SJSA1 (cell line): Measurements from ENCODE around the gene MAP3K5. TPM values are rescaled to one million over a fixed set of nuclear protein-coding genes. Genes with fewer than 3 reads are reported as not detected.

Source experiments
- DNase-seq, 2 experiments: peaks; one replicate each; pipeline ENCODE4 v3.0.0-alpha.2; 2015 to 2020; ENCODE audit warnings: low spot score in 2 of 2, low read depth in 1 of 2
- H3K27ac ChIP-seq: fragments of 250-450 bp; sonication (Bioruptor Pico); 2 replicates; pipeline ENCODE4 v1.5.1; 2020; ENCODE audit warnings: mild to moderate bottlenecking, moderate library complexity
- H3K27me3 ChIP-seq: fragments of 250-450 bp; sonication (Bioruptor Pico); replicated peaks from 2 replicates; pipeline ENCODE4 v1.5.1; 2020; ENCODE audit warnings: mild to moderate bottlenecking, moderate library complexity
- H3K36me3 ChIP-seq: fragments of 250-450 bp; sonication (Bioruptor Pico); 2 replicates; pipeline ENCODE4 v1.5.1; 2020; ENCODE audit warnings: mild to moderate bottlenecking
- H3K4me1 ChIP-seq: fragments of 250-450 bp; sonication (Bioruptor Pico); replicated peaks from 2 replicates; pipeline ENCODE4 v1.6.1; 2021; ENCODE audit warnings: mild to moderate bottlenecking
- H3K4me3 ChIP-seq: fragments of 250-450 bp; sonication (Bioruptor Pico); 2 replicates; pipeline ENCODE4 v1.5.1; 2020; ENCODE audit warnings: mild to moderate bottlenecking
- H3K9me3 ChIP-seq: fragments of 250-450 bp; sonication (Bioruptor Pico); replicated peaks from 2 replicates; pipeline ENCODE4 v1.5.1; 2020; ENCODE audit warnings: mild to moderate bottlenecking
- total RNA-seq: library from RNA; depleted of rRNA; stranded (reverse); fragments of >200 nt; shearing (Covaris generic); gene quantifications from 2 replicates; pipeline ENCODE4 v1.2.3, GENCODE V29; 2014

The MAP3K5 gene
- total RNA-seq, 1 experiment from 2014 or later: 10.7 TPM

DNA sequence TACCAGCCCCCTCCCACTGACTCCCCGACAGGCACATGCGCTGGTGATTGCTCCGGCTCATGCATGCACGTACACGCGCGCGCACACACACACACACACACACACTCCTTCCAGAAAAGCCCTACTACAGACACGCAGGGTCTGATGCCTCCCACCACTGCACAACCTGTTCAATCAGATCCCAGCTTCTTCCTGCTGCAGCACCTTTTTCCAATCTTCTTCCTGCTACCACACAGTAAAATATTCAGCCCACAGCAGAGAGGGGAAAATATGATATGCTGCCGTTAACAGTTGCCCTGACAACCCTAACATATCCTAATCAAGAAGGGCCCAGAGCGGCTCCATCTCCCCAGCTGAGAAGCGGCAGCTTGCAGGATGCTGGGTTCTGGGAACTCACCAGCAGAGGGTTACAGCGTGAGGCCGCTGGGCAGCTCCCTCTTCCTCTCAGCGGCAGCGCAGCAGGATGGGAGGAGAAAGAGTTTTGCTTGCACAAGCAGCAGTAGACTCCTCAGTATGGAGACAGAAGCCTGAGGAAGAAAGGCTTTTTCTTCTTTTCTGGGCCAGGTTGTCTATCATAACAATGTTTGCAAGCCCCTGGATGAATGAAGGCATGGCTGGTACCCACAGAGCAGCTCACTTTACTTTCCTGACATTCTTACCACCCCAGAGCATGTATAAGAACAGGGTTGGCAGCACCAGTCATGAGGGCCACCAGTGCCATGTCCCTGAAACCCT lies 265.9 kb downstream of the MAP3K5 start:
- Histone ChIP-seq H3K4me1 (no peaks in the 10 kb centered on the region), H3K9me3 (no peaks in the 10 kb centered on the region), H3K27ac (no peak overlapping the region), H3K4me3 (no peak overlapping the region), H3K27me3 (no peaks in the 10 kb centered on the region; the same call in 1 of the 2 replicates), H3K36me3 (no peaks in the 10 kb centered on the region)
- no peak for DNase-seq

DNA sequence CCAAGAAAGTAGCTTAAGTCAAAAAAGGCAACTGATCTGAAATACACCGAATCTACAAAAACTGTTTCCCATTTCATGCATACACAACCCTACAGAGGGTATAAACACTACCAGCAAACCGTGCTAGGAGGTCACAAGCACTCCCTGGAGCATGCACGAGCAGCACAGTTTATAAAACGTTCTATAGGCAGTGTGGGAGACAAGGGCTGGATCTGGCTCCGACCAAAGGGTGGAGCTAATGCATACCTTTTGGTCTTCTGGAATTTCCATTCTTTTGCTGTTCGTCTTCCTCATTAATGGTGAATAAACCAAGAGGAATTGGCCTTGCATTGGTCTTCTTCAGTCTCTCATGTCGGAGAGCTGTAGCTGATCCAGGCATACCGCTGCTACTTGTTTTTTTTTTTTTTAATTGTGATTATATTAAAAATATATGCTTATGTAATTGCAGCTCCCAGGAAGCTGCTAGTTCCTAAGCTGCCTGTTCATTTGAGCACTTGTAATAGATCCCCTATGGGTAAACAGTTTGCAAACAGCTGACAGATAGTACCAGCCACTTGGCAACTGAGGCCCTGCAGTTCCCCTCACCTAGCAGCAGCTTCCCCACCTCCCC lies 266.6 kb downstream of the MAP3K5 start:
- Histone ChIP-seq H3K27ac (no peak overlapping the region), H3K27me3 (no peaks in the 10 kb centered on the region; the same call in 1 of the 2 replicates), H3K36me3 (no peaks in the 10 kb centered on the region), H3K9me3 (no peaks in the 10 kb centered on the region), H3K4me1 (no peaks in the 10 kb centered on the region), H3K4me3 (no peak overlapping the region)
- DNase-seq: no peak

DNA sequence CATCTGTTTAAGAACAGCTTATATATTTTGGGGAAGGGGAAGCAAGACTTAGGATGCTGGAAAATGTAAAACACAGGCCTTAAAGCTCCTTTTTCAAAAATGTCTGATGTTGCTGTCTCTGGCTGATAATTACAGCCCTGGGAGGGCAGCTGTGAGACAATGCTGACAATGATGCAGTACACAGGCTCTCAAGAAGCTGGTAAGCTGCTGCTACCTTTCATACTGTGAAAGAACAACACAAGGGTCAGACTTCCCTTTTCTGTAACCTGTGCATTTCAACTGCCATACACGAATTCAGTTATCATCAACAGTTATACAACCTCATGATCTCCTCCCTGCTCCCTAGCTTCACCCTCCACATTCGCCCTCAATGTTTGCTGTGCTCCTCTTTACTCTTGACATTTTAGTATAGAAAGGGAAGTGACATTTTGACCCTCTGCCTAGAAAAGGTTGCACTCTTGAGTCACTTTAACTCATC lies 267.3 kb downstream of the MAP3K5 start:
- H3K4me1 ChIP-seq: no peaks in the 10 kb centered on the region
- no peaks in the 10 kb centered on the region for H3K9me3 ChIP-seq
- no peak overlapping the region for H3K27ac ChIP-seq
- H3K4me3 ChIP-seq: no peak overlapping the region
- no peaks in the 10 kb centered on the region for H3K36me3 ChIP-seq
- DNase-seq: no peak
- H3K27me3 ChIP-seq: no peaks in the 10 kb centered on the region; the same call in 1 of the 2 replicates

DNA sequence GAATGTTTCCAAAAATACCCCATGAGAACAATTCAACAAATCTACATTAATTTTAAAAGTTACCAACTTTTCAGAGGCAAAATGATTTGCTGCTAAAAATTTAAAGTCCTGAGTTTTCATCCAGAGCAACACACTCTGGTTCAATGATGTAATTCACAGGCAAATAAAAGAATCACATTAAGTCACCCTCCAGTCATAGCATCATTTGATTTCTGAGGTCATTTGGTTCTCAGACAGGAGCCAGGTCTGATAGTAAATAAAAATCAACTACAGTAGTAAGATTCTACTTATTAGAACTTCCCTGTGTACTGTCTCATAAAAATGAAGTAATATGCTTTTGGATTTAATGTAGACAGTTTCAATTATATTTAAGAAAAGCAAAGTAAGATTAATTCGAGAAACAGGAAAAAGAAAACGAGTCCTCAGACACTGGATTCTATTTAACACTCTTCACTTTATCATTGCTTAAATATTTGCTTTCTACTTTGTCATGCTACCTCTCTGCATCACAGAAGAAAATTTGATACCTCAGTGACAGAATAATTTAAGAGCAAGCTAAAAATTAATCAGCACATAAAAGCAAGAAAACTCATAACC lies 267.8 kb downstream of the MAP3K5 start:
- Histone ChIP-seq H3K27ac (no peak overlapping the region), H3K4me1 (no peaks in the 10 kb centered on the region), H3K4me3 (no peak overlapping the region), H3K36me3 (no peaks in the 10 kb centered on the region), H3K27me3 (no peaks in the 10 kb centered on the region), H3K9me3 (no peaks in the 10 kb centered on the region)
- DNase-seq: no peak

DNA sequence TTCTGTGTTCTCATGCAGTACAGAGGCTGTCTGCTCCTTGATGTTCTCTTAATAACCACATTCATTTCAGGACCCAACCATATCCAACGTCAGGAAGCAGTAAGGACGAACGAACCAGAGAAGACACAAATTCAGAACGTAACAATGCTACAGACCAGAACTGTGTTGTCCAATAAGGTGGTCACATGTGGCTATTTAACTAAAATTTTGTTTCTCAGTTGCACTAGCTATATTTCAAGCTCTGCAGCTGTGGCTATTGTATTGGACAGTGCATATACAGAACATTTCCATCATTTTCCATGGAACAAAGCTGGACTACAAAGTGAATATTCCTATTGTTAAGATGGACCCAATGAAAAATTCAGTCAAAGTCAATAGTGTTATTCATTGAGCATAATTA lies 269.1 kb downstream of the MAP3K5 start:
- H3K27me3 ChIP-seq: no peaks in the 10 kb centered on the region
- no peak for DNase-seq

DNA sequence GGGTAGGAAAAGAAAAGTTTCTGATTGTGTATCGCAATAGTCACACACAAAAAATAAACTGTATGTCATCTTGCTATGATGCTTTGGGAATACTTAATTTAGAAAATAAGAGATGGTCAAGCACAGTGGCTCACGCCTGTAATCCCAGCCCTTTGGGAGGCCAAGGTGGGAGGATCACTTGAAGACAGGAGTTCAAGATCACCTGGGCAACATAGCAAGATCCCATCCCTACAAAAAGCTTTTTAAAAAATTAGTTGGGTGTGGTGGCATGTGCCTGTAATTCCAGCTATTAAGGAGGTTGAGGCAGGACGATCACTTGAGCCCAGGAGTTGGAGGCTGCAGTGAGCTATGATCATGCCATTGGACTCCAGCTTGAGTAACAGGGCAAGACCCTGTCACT lies 269.6 kb downstream of the MAP3K5 start:
- no peaks in the 10 kb centered on the region for H3K4me1 ChIP-seq
- H3K27ac ChIP-seq: no peak overlapping the region

More for the DNA sequence above, 269.1 kb downstream of the MAP3K5 start:
- no peak overlapping the region for H3K4me3 ChIP-seq
- no peaks in the 10 kb centered on the region for H3K36me3 ChIP-seq
- no peaks in the 10 kb centered on the region for H3K4me1 ChIP-seq
- H3K9me3 ChIP-seq: no peaks in the 10 kb centered on the region
- H3K27ac ChIP-seq: no peak overlapping the region

DNA sequence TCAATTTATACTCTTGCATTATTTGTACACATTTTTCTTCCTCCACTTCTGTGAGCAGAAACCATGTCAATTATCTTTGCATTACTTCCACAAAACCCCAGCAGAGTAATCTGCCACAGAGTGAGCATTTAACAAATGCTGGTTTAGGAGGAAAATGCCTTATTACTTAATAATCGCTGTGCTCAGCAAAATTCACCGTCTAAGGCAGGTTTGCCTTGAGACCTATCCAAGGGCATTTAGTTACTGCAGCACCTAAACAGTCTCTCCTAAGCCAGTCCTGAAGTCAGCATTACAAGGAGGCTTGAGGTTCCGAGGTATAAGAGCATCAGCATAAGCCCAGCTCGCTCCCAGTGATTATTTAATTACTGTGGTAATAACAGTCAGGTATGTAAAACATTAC lies 270.4 kb downstream of the MAP3K5 start:
- no peaks in the 10 kb centered on the region for H3K36me3 ChIP-seq
- no peaks in the 10 kb centered on the region for H3K9me3 ChIP-seq
- H3K27ac ChIP-seq: no peak overlapping the region
- H3K27me3 ChIP-seq: no peaks in the 10 kb centered on the region
- no peak overlapping the region for H3K4me3 ChIP-seq
- H3K4me1 ChIP-seq: no peaks in the 10 kb centered on the region
- DNase-seq: no peak

More for the DNA sequence above, 269.6 kb downstream of the MAP3K5 start:
- Histone ChIP-seq H3K36me3 (no peaks in the 10 kb centered on the region), H3K9me3 (no peaks in the 10 kb centered on the region), H3K4me3 (no peak overlapping the region), H3K27me3 (no peaks in the 10 kb centered on the region)
- no peak for DNase-seq

DNA sequence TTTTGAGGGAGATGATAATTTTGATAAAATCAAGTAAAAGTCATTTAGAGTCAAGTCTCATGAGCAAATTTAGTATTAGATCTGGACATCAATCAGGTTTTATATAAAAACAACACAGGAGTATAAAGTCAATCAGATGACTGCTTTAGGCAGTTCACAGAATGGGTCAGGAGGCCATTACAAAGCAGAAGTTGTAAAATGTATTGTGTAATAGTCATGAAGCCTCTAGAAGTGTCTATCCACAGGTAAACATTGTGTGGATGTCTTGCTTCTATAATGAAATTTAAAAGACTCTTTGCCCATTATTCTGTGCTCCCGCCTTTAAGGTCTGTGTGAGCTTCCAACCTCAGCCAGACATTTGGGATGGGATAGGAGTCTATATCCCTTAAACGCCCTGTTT lies 270.9 kb downstream of the MAP3K5 start:
- Histone ChIP-seq H3K27ac (no peak overlapping the region), H3K27me3 (0 out of 2 replicates have a peak, but pooled peaks cover 2% of the 10 kb centered on the region), H3K4me3 (no peak overlapping the region), H3K36me3 (no peaks in the 10 kb centered on the region), H3K9me3 (no peaks in the 10 kb centered on the region), H3K4me1 (no peaks in the 10 kb centered on the region)
- DNase-seq: no peak

DNA sequence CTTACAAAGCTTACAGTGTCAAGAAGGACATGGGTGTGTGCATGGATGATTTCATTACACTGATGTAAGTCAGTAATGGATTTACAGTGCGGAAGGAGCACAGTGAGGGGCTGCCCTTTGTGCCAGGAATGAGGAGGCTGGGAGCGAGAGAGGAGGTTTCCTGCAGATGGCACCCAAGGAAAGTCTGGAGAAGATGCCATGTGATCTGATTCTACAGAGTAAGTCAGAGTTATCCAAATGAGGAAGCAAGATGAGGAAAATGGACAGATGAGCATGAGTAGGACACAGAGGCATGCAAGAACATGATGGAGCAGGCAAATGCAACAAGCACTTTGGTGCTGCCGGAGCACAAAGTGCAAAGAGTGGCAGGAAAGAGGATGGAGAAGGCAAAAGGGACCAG lies 271.8 kb downstream of the MAP3K5 start:
- Histone ChIP-seq H3K36me3 (no peaks in the 10 kb centered on the region), H3K27ac (no peak overlapping the region), H3K27me3 (0 out of 2 replicates have a peak, but pooled peaks cover 3% of the 10 kb centered on the region), H3K4me3 (no peak overlapping the region), H3K4me1 (no peaks in the 10 kb centered on the region), H3K9me3 (no peaks in the 10 kb centered on the region)
- no peak for DNase-seq

DNA sequence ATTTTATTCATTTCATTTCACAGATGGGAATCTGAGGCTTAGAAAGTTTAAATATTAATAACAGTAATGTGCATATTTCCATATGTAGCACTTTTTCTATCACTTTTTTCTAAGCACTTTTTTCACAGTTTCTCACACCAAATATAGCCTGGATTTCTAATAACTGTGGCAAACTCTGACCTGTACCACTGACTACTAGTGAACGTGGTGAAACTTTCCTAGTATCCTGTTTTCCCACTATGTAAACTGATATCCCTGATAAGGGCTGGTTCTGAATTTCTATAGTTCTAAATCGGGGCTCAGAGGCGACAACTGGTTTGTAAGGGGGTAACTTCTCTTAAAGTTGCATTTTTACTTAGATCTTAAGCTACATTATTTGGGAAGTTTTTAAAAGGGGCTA lies 274.7 kb downstream of the MAP3K5 start:
- H3K27me3 ChIP-seq: peaks cover 3% of the 10 kb centered on the region; the same call in 1 of the 2 replicates
- H3K9me3 ChIP-seq: no peaks in the 10 kb centered on the region
- no peak for DNase-seq
- H3K36me3 ChIP-seq: no peaks in the 10 kb centered on the region
- H3K4me3 ChIP-seq: no peak overlapping the region
- no peaks in the 10 kb centered on the region for H3K4me1 ChIP-seq
- no peak overlapping the region for H3K27ac ChIP-seq

DNA sequence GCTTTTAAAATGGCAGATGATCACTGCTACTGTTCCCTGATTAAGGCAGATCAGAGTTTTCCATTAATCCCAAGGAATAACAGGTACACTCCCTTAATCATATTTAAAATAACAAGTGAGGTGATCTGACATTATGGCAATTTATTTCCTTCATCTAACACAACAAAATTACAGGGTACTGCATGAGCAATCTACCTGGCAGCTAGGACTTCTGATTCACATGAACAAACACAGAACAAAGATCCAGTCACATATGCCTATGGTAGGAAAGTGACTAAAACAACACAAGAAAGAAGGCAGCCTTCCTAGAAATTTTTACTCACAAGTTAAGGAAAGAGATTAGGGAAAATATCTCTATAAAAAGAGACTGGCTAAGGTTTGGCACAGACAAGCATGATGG lies 275.3 kb downstream of the MAP3K5 start:
- H3K27ac ChIP-seq: no peak overlapping the region
- H3K4me1 ChIP-seq: no peaks in the 10 kb centered on the region
- H3K27me3 ChIP-seq: peaks cover 3% of the 10 kb centered on the region; the same call in 1 of the 2 replicates
- no peak for DNase-seq
- H3K36me3 ChIP-seq: no peaks in the 10 kb centered on the region
- no peak overlapping the region for H3K4me3 ChIP-seq
- no peaks in the 10 kb centered on the region for H3K9me3 ChIP-seq

DNA sequence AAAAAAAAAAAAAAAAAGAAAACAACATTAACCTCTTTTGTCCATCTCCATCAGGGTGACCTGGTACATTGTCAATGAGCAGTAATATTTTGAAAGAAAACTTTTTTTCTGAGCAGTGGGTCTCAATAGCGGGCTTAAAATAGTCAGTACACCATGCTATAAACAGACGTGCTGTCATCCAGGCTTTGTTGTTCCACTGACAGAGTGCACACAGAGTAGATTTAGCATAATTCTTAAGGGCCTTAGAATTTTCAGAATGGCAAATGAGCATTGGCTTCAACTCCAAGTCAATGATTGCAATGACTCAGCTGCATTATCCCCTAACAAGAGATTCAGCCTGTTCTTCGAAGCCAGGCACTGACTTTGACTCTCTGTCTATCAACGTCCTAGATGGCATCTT lies 277.7 kb downstream of the MAP3K5 start:
- Histone ChIP-seq H3K27ac (no peak overlapping the region), H3K4me1 (no peaks in the 10 kb centered on the region), H3K4me3 (no peak overlapping the region), H3K36me3 (no peaks in the 10 kb centered on the region), H3K9me3 (no peaks in the 10 kb centered on the region), H3K27me3 (peaks cover 3% of the 10 kb centered on the region; the same call in 1 of the 2 replicates)
- no peak for DNase-seq

DNA sequence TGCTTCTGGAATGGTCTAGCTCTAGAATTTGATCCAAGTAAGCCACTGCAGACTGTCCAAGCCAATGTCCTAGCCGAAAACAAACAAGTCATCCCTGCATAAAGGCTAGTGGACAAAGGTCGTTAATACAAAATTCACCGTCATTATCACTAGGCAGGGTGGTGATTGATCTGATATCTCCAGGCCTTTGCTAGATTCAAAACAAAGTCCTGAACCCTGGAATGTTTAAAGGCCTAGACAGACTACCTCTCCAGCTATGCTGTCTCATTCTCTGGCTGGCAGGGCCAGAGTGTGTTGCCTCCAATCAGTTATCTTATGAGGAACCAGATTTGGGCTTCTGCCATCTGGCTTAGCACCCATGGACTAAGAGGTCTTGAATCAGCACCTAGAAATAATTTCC lies 280.4 kb downstream of the MAP3K5 start:
- H3K36me3 ChIP-seq: no peaks in the 10 kb centered on the region
- peaks cover 3% of the 10 kb centered on the region; the same call in 1 of the 2 replicates for H3K27me3 ChIP-seq
- H3K9me3 ChIP-seq: no peaks in the 10 kb centered on the region
- no peak for DNase-seq
- no peak overlapping the region for H3K27ac ChIP-seq
- H3K4me1 ChIP-seq: no peaks in the 10 kb centered on the region
- H3K4me3 ChIP-seq: no peak overlapping the region

DNA sequence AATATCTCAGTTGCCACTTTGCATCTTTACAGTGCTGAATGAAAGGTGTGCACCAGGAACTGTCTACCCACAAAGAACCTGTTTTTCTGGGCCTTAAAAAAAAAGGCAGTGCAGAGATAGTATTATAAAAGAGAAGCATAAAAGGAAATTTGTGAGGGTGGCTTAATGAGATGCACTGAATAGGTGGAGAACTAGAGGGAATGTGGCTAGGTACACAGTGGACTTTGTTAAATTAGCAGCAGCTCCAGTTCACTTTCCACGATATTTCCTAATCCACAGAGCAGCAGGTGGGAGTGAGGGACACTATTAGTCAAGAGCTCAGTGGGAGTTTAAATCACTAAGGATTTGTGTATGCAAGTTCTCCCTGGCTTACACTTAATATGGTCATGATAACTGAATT lies 280.9 kb downstream of the MAP3K5 start:
- no peak overlapping the region for H3K27ac ChIP-seq

More for the DNA sequence above, 280.9 kb downstream of the MAP3K5 start:
- no peaks in the 10 kb centered on the region for H3K9me3 ChIP-seq
- no peaks in the 10 kb centered on the region for H3K4me1 ChIP-seq
- H3K27me3 ChIP-seq: peaks cover under 1% of the 10 kb centered on the region; the same call in 1 of the 2 replicates
- no peaks in the 10 kb centered on the region for H3K36me3 ChIP-seq
- no peak for DNase-seq
- H3K4me3 ChIP-seq: no peak overlapping the region
